Pancreas (tissue), 10 donors: ENCODE measurements around the gene POGK. TPM values are rescaled to one million over a fixed set of nuclear protein-coding genes. Genes with fewer than 3 reads are reported as not detected.

Source experiments
- ATAC-seq, 4 donors: fragments of 200-7000 bp; cut with Tn5 transposase; one replicate each; pipeline versions ENCODE4 v1.8.0 to v1.9.1; 2020; ENCODE audit warnings: mild to moderate bottlenecking in 4 of 4, moderate library complexity in 4 of 4
- DNase-seq, 6 donors: peaks; one replicate each; pipeline ENCODE4 v3.0.0-alpha.2; 2020
- FAIRE-seq: peaks from 2 replicates; lab custom pipeline; 2012; peaks lifted over from hg19 to GRCh38; lab: Jason Lieb, UNC
- H3K27ac ChIP-seq, 4 donors: fragments of 200-600 bp; sonication (generic); 1 replicate in 3 of 4; 2 replicates in 1 of 4; pipeline versions ENCODE4 v1.5.0 to v1.8.0; 2020
- H3K27me3 ChIP-seq, 4 donors: fragments of 200-600 bp; one replicate each; pipeline ENCODE4 v1.8.0; 2021
- H3K36me3 ChIP-seq, 3 donors: fragments of 200-600 bp; sonication (generic) in 1 of 3; one replicate each; pipeline versions ENCODE4 v1.5.0 to v1.8.0; 2020 to 2021
- H3K4me1 ChIP-seq, 3 donors: fragments of 200-600 bp; one replicate each; pipeline ENCODE4 v1.8.0; 2021
- H3K4me3 ChIP-seq, 4 donors: fragments of 200-600 bp; sonication (generic) in 2 of 4; one replicate each; pipeline versions ENCODE4 v1.5.0 to v1.8.0; 2020 to 2021
- H3K9me3 ChIP-seq, 4 donors: fragments of 200-600 bp; one replicate each; pipeline ENCODE4 v1.8.0; 2021
- WGBS, 2 donors: extraction: QIAGEN DNeasy Blood & Tissue Kit; methylation state at CpG; one replicate each; pipeline ENCODE4 v1.1.7; 2013; 5-methylcytosine and 5-hydroxymethylcytosine counted together
- intact Hi-C, 3 donors: fragments of 100-400 bp; cut with DNase I; formaldehyde crosslinking; loops; one replicate each; pipeline versions ENCODE4 v1.11.1 to v1.14.2; 2022
- polyA plus RNA-seq, 2 donors: library from polyadenylated mRNA; stranded (reverse); fragments of 200-250 nt; gene quantifications; one replicate each; pipeline ENCODE4 v1.2.3, GENCODE V29; 2013
- total RNA-seq, 6 donors: library from RNA; stranded (reverse); fragmentation: NEBNext Ultra II Directional in 4 of 6; extraction: Animal tissue kit (Norgen Biotek cat#: 25700) in 4 of 6; gene quantifications; one replicate each; pipeline versions ENCODE4 v1.2.1 to v1.2.4, GENCODE V29; 2021 to 2023
- TF ChIP-seq, protein P1 (sequence below), 4 donors: fragments of 200-600 bp; sonication (generic) in 3 of 4; IDR thresholded peaks; one replicate each; pipeline versions ENCODE4 v1.5.0 to v1.8.0; 2021; ENCODE audit warnings: antibody characterized with exemption in 4 of 4
- donor health status: healthy with polysubstance abuse.
- donor health status: DM: no; HTN: no; CAD: no; lungs with moderate emphysema.
- donor health status: DM: no; HTN: no; CAD: no.
- donor health status: control.
- donor health status: control.
- donor health status: Bipolar disorder and iron deficiency.
- donor health status: DM: yes; HTN: yes; CAD: no.
- donor health status: DM: no; HTN: no; CAD: no.
- donor health status: DM: no; HTN: no; CAD: no.
- donor health status: DM: yes; HTN: yes; CAD: no.

Gene POGK
- total and polyA plus RNA-seq, 8 donors = 6.3 to 26.7 (median 14.0) TPM

DNA sequence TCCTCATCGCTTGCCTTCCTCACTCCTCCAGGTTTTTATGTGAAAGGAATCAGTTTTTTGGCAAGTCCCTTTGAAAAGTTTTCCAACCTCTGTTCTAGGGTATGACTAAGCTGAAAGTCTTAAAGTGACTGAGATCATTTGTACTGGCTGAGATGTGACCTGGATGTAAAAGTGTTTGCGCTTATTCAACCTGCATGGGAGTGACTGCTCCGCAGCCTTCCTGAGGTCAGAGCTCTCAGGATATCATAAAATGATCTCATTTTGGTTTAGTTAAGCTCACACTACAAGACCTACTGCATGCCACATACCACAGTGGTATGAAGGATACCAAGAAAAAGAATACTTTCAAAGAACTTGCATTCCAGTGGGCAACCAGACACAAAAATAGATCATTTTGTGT, 66.6 kb downstream of the POGK start:
- FAIRE-seq = no peak
- WGBS, 2 donors = 89 to 98% methylated on average over 3 of the region's 3 CpGs

More for the DNA sequence above, 66.6 kb downstream of the POGK start:
- Histone ChIP-seq H3K4me1 (peaks cover 0 to 3% (median 0%) of the 10 kb centered on the region in 3 donors), H3K27me3 (no peaks in the 10 kb centered on the region), H3K9me3 (no peaks in the 10 kb centered on the region), H3K27ac (no peak overlapping the region), H3K4me3 (no peak overlapping the region), H3K36me3 (no peaks in the 10 kb centered on the region)
- no peak for ATAC-seq
- intact Hi-C loops = loop anchor here in 2 of 3 donors (5.0 kb wide), 2 partner anchors 151 to 156 kb away; no protein-coding TSS in a partner anchor
- TF ChIP-seq, protein P1, sequence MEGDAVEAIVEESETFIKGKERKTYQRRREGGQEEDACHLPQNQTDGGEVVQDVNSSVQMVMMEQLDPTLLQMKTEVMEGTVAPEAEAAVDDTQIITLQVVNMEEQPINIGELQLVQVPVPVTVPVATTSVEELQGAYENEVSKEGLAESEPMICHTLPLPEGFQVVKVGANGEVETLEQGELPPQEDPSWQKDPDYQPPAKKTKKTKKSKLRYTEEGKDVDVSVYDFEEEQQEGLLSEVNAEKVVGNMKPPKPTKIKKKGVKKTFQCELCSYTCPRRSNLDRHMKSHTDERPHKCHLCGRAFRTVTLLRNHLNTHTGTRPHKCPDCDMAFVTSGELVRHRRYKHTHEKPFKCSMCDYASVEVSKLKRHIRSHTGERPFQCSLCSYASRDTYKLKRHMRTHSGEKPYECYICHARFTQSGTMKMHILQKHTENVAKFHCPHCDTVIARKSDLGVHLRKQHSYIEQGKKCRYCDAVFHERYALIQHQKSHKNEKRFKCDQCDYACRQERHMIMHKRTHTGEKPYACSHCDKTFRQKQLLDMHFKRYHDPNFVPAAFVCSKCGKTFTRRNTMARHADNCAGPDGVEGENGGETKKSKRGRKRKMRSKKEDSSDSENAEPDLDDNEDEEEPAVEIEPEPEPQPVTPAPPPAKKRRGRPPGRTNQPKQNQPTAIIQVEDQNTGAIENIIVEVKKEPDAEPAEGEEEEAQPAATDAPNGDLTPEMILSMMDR (IDR thresholded peaks at IDR 0.05) = no peak
- DNase-seq = no peak

Other genes starting within 250 kb of the POGK start
- 1 to 10 TPM; 2.8 to 6.2 (median 4.0) TPM for gene TADA1, start 36.8 kb downstream of the POGK start, total RNA-seq
- 1 to 10 TPM; 3.1 to 8.2 TPM for gene TADA1, start 36.8 kb downstream of the POGK start, polyA plus RNA-seq
- under 1 TPM; 0.09 to 0.95 (median 0.33) TPM for gene ILDR2, start 136.1 kb downstream of the POGK start, total RNA-seq
- under 1 TPM; 0.11 to 0.63 TPM for gene ILDR2, start 136.1 kb downstream of the POGK start, polyA plus RNA-seq
- under 1 TPM in 1 of 6 donors, not detected in 5; 0.12 TPM for gene MAEL, start 149.8 kb downstream of the POGK start, total RNA-seq
- gene MAEL, start 149.8 kb downstream of the POGK start, polyA plus RNA-seq = under 1 TPM in 1 of 2 donors, not detected in 1; 0.23 TPM